Stimulated activated CD8-positive, alpha-beta memory T cell treated with anti-CD3 and anti-CD28 coated beads, Interleukin-7, amount 100 ng/mL, for 4 hours (primary cell): Measurements from ENCODE around the gene CD52.

Experiments used
- DNase-seq, 2 donors: peaks; one replicate each; pipeline ENCODE4 v3.0.0-alpha.2; 2020; ENCODE audit warnings: low read depth in 2 of 2

The CD52 gene

GRCh38 chr1:26357121-26357602 lies 39.4 kb downstream of the CD52 start:
- DNase-seq, result no peak

GRCh38 chr1:26358411-26359384 lies 40.9 kb downstream of the CD52 start:
- DNase-seq, result peak; percentile 61 to 68

GRCh38 chr1:26359981-26360806 lies 42.4 kb downstream of the CD52 start:
- peak; percentile 18 to 42 for DNase-seq

- DNase-seq, result no peak
Observed at GRCh38 chr1:26360807-26361604, 43.2 kb downstream of the CD52 start.

- no peak for DNase-seq
Observed at GRCh38 chr1:26361605-26362122, 43.9 kb downstream of the CD52 start.

- no peak for DNase-seq
Observed at GRCh38 chr1:26362331-26362730, 44.6 kb downstream of the CD52 start.

- peak; percentile 68 to 72 for DNase-seq
Observed at GRCh38 chr1:26363549-26364448, 46.0 kb downstream of the CD52 start.

- no peak for DNase-seq
Observed at GRCh38 chr1:26364956-26365355, 47.2 kb downstream of the CD52 start.

- DNase-seq, result no peak
Observed at GRCh38 chr1:26367441-26367840, 49.7 kb downstream of the CD52 start.

GRCh38 chr1:26368006-26368405 lies 50.2 kb downstream of the CD52 start:
- DNase-seq, result no peak

GRCh38 chr1:26368486-26368885 lies 50.7 kb downstream of the CD52 start:
- DNase-seq, result no peak
